Lung (tissue), 12 donors: ENCODE measurements around the gene STEAP3. TPM values are rescaled to one million over a fixed set of nuclear protein-coding genes. Genes with fewer than 3 reads are reported as not detected.

ENCODE experiments used
- ATAC-seq: fragments of 200-7000 bp; cut with Tn5 transposase; one replicate; pipeline ENCODE4 v1.9.1; 2020; ENCODE audit warnings: moderate number of reproducible peaks; ENCODE audit not compliant: insufficient read depth, low FRiP score
- DNase-seq, 3 donors: peaks; one replicate each; pipeline ENCODE4 v3.0.0-alpha.2; 2013 to 2017
- H3K27ac ChIP-seq, 2 donors: one replicate each; pipeline ENCODE4 v1.5.1; 2013; ENCODE audit warnings: mild to moderate bottlenecking in 2 of 2, moderate library complexity in 2 of 2, control low read depth in 1 of 2, inconsistent platforms in 1 of 2, low read depth in 1 of 2, low read length in 1 of 2
- H3K27me3 ChIP-seq, 3 donors: one replicate each; pipeline ENCODE4 v1.5.1; 2013; ENCODE audit warnings: low read length in 2 of 3; ENCODE audit not compliant: control insufficient read depth in 3 of 3, insufficient read depth in 3 of 3
- H3K36me3 ChIP-seq, 4 donors: one replicate each; pipeline ENCODE4 v1.5.1; 2013; ENCODE audit warnings: low read length in 4 of 4, mild to moderate bottlenecking in 1 of 4, moderate library complexity in 1 of 4; ENCODE audit not compliant: control insufficient read depth in 4 of 4, insufficient read depth in 4 of 4
- H3K4me1 ChIP-seq, 5 donors: one replicate each; pipeline ENCODE4 v1.5.1; 2013; ENCODE audit warnings: low read length in 5 of 5, mild to moderate bottlenecking in 2 of 5, moderate library complexity in 1 of 5; ENCODE audit not compliant: control insufficient read depth in 5 of 5, insufficient read depth in 5 of 5
- H3K4me3 ChIP-seq: one replicate; pipeline ENCODE4 v1.5.1; 2013; ENCODE audit warnings: mild to moderate bottlenecking, control low read depth, moderate library complexity
- H3K9ac ChIP-seq, 2 donors: one replicate each; pipeline ENCODE4 v1.5.1; 2013; ENCODE audit warnings: low read length in 2 of 2, control low read depth in 1 of 2; ENCODE audit not compliant: insufficient read depth in 1 of 2
- H3K9me3 ChIP-seq, 4 donors: one replicate each; pipeline ENCODE4 v1.5.1; 2013; ENCODE audit warnings: low read length in 3 of 4, mild to moderate bottlenecking in 1 of 4, moderate library complexity in 1 of 4; ENCODE audit not compliant: control insufficient read depth in 4 of 4, insufficient read depth in 3 of 4
- WGBS, 2 donors: extraction: QIAGEN DNeasy Blood & Tissue Kit; methylation state at CpG; one replicate each; pipeline ENCODE4 v1.1.7; 2013; 5-methylcytosine and 5-hydroxymethylcytosine counted together
- polyA plus RNA-seq, 2 donors: library from polyadenylated mRNA; stranded (reverse); fragments of 200-250 nt; gene quantifications; one replicate each; pipeline ENCODE4 v1.2.1, GENCODE V29; 2013
- total RNA-seq, 2 donors: library from RNA; depleted of rRNA in 1 of 2; stranded (reverse); fragments of >200 nt in 1 of 2; gene quantifications; one replicate each; pipeline ENCODE4 v1.2.1, GENCODE V29; 2014 to 2021
- TF ChIP-seq, protein P1 (sequence below): IDR thresholded peaks from 2 replicates; pipeline ENCODE4 v1.5.1; 2012; ENCODE audit warnings: mild to moderate bottlenecking; ENCODE audit errors: control extremely low read depth, extremely low read depth
- donor health status: control.
- donor health status: control.
- donor health status: Bipolar disorder and iron deficiency.
- donor health status: healthy.
- donor health status: DM: yes; HTN: yes; CAD: no.

The STEAP3 gene
- total and polyA plus RNA-seq, 4 donors, result 4.3 to 47.8 (median 20.1) TPM

DNA sequence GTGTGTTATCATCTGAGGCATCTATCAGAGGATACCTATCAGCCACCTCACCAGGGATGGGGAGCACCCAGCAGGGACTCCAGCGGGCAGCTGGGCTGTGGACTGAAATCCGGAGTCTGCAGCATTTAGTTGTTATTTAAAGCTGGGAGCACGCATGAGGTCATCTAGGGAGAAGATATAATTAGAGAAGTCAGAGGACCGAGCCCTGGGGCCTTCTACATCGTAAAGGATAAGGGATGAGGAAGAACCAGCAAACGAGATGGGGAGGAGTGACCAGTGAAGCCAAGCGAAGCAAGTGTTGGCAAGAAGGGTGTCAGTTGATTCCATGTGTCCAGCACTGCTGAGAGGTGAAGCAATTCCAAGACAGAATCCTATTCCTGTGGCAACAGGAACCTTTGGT lies 70.3 kb downstream of the STEAP3 start:
- Histone ChIP-seq H3K36me3 (peaks cover 0 to 4% (median 0%) of the 10 kb centered on the region in 4 donors), H3K27me3 (peaks cover 0 to 2% (median 0%) of the 10 kb centered on the region in 3 donors), H3K9ac (no peak overlapping the region), H3K4me3 (no peak overlapping the region), H3K9me3 (no peaks in the 10 kb centered on the region), H3K4me1 (peaks cover 0 to 13% (median 1%) of the 10 kb centered on the region in 5 donors), H3K27ac (no peak overlapping the region)
- TF ChIP-seq, protein P1, sequence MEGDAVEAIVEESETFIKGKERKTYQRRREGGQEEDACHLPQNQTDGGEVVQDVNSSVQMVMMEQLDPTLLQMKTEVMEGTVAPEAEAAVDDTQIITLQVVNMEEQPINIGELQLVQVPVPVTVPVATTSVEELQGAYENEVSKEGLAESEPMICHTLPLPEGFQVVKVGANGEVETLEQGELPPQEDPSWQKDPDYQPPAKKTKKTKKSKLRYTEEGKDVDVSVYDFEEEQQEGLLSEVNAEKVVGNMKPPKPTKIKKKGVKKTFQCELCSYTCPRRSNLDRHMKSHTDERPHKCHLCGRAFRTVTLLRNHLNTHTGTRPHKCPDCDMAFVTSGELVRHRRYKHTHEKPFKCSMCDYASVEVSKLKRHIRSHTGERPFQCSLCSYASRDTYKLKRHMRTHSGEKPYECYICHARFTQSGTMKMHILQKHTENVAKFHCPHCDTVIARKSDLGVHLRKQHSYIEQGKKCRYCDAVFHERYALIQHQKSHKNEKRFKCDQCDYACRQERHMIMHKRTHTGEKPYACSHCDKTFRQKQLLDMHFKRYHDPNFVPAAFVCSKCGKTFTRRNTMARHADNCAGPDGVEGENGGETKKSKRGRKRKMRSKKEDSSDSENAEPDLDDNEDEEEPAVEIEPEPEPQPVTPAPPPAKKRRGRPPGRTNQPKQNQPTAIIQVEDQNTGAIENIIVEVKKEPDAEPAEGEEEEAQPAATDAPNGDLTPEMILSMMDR, result no peak
- DNase-seq (no peak), ATAC-seq (peak; percentile 10)
- 82% methylated on average over 7 of the region's 7 CpGs for WGBS, 2 donors

DNA sequence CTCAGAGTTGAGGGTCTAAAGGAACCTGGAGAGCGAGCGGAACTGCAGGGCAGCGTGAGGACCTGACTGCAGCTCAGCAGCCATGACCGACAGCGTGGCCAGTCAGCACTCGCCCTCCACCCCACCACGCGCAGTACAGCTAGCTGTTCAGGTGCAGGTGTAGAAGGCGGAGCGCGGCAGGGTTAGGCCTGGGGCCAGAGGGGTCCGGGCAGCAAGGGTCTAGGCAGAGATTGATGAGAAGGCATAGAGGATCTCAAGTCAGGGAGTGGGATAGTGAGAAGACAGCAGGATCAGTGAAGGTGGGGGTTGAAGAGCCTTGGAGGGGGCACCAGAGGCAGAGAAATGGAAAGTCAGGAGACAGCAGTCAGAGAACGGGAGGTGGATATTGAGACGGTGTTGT lies 71.0 kb downstream of the STEAP3 start:
- H3K36me3 ChIP-seq, result peaks cover 0 to 4% (median 0%) of the 10 kb centered on the region in 4 donors
- peaks cover 0 to 12% (median 1%) of the 10 kb centered on the region in 5 donors for H3K4me1 ChIP-seq
- 88 to 89% methylated on average over 14 of the region's 14 CpGs for WGBS, 2 donors
- no peak for DNase-seq
- H3K9me3 ChIP-seq, result no peaks in the 10 kb centered on the region
- peaks cover 0 to 2% (median 0%) of the 10 kb centered on the region in 3 donors for H3K27me3 ChIP-seq
- no peak for ATAC-seq
- H3K9ac ChIP-seq, result no peak overlapping the region
- TF ChIP-seq, protein P1, result no peak
- no peak overlapping the region for H3K27ac ChIP-seq
- H3K4me3 ChIP-seq, result no peak overlapping the region

DNA sequence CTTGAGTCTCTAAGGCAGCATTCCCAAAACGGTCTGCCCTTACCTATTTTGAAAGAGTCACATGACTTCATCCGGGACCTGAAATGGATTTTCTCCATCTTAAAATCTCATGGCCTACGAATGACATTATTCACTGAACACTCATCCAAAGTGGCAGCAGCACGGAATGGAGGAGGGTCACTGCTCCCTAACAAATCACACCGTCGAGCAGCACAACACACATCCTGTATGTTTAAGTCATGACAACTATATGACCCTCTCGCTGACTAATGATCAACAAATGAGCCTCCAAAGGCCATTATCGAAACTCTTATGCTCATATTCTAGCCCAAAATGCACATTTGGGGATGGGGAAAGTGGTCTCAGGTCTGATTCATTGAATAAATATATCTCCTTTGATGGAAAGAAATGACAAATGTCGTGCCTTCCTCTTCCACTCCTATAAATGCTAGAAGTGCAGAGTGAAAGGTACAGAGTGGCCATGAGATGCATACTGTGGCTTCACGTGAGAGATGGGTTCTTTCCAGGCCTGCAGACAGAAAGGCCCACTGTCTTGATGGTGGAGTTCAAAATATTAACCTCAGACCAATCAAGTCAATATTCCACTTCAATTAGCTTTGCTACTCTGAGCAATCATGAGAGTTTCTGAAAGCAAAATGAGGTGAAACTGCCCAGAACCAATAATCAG lies 72.2 kb downstream of the STEAP3 start:
- WGBS, 2 donors, result 83 to 90% methylated on average over 10 of the region's 10 CpGs
- ATAC-seq, result no peak

More for the DNA sequence above, 72.2 kb downstream of the STEAP3 start:
- H3K9ac ChIP-seq, result no peak overlapping the region
- peaks cover 0 to 10% (median 1%) of the 10 kb centered on the region in 5 donors for H3K4me1 ChIP-seq
- no peak for DNase-seq
- H3K4me3 ChIP-seq, result no peak overlapping the region
- TF ChIP-seq, protein P1, result no peak
- no peak overlapping the region for H3K27ac ChIP-seq
- peaks cover 0 to 2% (median 0%) of the 10 kb centered on the region in 3 donors for H3K27me3 ChIP-seq
- peaks cover 0 to 4% (median 0%) of the 10 kb centered on the region in 4 donors for H3K36me3 ChIP-seq
- H3K9me3 ChIP-seq, result no peaks in the 10 kb centered on the region
